GM12891 (cell line): ENCODE data around the gene ABI2.
"Not testable (repeated sequence)": the region's sequence is repeated elsewhere in the genome, so short reads cannot be mapped to it uniquely, and the experiment has no call there.

Source experiments
- DNase-seq: peaks from one replicate; pipeline ENCODE4 v3.0.0; 2011; ENCODE audit warnings: low spot score; ENCODE audit not compliant: insufficient read length
- FAIRE-seq: peaks from 2 replicates; lab custom pipeline; 2011; peaks lifted over from hg19 to GRCh38; lab: Jason Lieb, UNC
- PAX5 ChIP-seq: IDR thresholded peaks from 2 replicates; pipeline ENCODE4 v1.6.1; 2011; ENCODE audit warnings: low read length, moderate library complexity, mild to moderate bottlenecking; ENCODE audit not compliant: insufficient read depth, severe bottlenecking
- POLR2A ChIP-seq: IDR thresholded peaks from 2 replicates; pipeline ENCODE4 v1.6.1; 2011; ENCODE audit warnings: low read depth, low read length, control low read depth
- POLR2AphosphoS5 ChIP-seq: IDR thresholded peaks from 2 replicates; pipeline ENCODE4 v1.6.1; 2011; ENCODE audit warnings: low read depth, low read length, control low read depth
- POU2F2 ChIP-seq: IDR thresholded peaks from 2 replicates; pipeline ENCODE4 v1.6.1; 2011; ENCODE audit warnings: low read depth, mild to moderate bottlenecking, control low read depth, low read length, moderate library complexity
- SPI1 ChIP-seq: IDR thresholded peaks from 2 replicates; pipeline ENCODE4 v1.6.1; 2011; ENCODE audit warnings: low read depth, low read length, control low read depth
- TAF1 ChIP-seq: IDR thresholded peaks from 2 replicates; pipeline ENCODE4 v1.6.1; 2011; ENCODE audit warnings: low read depth, low read length, control low read depth

ABI2 gene

DNA sequence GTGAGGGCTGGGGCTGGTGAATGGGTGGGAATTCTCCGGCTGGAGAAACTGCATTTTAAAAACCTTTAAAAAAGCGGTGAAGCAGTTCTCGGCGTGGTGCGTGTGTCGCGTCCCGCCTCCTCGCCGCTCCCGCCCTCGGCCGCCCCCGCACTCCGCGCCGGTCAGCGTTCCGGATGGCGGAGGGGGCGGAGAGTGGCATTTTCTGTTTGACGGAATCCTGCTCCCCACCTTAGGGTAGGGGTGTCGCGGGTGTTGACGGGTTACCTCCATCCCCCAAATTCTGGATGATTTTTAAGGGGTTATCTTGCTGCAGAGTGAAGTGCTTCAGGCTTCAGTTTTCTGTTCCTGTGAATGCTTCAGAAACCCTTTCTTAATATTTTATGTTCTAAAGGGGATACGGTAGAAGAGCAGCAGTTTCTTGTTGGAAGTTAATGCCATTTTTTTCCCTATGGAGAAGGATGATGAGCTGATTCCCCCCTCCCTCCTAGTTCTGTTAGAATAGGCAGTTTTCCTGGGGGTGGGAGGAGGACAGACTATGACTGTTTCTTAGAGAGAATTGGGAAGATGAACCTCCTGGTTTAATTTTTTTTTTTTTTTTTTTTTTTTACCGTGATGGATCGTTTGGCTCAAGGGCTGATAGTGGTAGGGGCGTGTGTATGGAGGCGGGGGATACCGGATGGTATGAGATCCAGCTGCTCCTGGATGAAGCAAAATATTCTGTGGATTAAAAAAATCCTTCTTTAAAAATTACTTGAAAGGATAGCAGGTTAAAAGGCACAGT, 756 bp downstream of the ABI2 start:
- no peak for TF ChIP-seq POU2F2
- FAIRE-seq (peak; percentile 93), DNase-seq (peak; percentile 39)

DNA sequence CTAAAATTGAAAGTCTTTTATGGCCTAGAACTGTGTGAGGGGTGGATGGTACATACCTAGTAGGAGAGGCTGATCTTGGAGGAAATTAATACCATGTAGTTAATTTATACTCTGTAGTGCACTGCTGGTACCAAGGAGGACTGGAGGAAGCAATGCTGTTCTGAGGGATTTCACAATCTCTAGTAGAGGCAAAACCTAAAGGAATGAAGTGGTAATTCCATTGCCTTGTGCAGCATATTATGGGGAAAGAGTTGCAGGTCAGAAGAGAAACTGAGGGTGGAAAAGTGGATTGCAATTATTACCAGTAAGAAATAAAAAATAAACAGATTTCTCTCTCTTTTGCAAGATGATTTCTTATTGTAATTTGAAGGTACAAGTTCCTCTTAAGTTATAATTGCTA, 2.2 kb downstream of the ABI2 start:
- DNase-seq (no peak), FAIRE-seq (peak; percentile 35)
- TF ChIP-seq POLR2A (no peak), POLR2AphosphoS5 (no peak), SPI1 (no peak), PAX5 (no peak), POU2F2 (no peak), TAF1 (no peak)

DNA sequence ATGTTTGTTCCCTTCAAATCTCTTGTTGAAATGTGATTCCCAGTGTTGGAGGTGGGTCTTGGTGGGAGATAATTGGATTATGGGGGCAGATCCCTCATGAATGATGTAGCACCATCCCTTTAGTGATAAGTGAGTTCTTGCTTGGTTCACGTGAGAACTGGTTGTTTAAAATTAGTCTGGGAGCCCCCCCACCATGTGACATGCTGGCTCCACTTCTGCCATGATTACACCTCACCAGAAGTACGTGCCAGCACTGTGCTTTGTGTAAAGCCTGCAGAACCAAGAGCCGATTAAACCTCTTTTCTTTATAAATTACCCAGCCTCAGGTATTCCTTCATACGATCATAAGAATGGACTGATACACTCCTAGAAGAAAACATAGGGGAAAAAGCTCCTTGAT, 10.1 kb downstream of the ABI2 start:
- no peak for DNase-seq
- TF ChIP-seq SPI1 (no peak), POU2F2 (no peak), PAX5 (no peak), POLR2AphosphoS5 (no peak), TAF1 (no peak), POLR2A (no peak)
- FAIRE-seq: no peak

DNA sequence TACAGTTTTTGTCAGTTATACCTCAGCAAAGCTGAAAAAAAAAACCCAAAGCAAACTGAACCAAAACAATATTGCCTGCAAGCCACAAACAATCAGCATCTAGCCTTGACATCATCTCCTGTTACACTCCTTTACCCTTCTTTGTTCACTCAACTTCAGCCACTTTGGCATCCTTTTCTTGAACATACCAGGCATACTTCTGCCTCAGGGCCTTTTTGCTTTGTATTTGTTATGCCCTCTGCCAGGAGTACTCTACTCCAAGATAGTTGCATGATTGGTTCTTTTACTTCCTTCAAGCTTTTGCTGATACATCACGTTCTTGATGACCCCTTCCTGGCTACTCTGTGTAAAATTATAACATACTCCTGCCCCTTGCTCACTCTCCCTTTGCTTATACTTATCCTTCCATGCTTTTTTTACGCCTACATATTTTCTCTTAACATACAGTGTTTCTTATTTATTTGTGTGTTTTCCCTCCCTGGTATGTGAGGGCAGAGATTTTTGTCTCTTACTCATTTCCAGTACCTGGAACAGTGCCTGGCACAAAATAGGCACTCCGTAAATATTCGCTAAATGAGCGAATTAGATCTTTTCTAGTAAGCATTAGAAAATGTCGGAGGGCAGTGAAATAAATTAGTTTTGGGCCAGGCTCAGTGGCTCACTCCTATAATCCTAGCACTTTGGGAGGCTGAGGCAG, 12.7 kb downstream of the ABI2 start:
- DNase-seq: no peak
- no peak for FAIRE-seq

DNA sequence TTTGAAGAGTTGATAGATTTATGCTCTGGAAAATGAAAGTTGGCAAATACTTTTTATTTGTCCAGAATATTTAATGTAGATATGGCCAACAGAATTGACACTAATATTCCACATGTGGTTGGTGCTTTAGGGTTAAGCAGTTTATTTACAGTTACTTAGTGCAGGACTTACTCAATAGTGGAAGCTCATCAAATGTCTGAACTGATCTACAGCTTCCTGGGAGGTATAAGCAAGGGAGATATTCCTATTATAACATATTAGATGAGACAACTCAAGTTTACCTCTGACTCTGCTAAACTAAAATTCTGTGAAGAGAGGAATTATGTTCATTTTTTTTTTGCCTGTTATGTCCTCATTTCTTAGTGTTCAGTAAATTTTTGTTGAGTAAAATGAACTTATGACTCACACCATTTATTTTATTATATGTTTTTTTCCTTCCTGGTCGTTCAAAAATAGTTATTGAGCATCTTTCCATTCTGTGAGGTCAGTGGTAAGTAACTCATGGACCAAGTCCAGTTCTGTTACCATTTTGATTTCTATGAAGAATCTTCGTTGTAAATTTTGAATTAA, 13.6 kb downstream of the ABI2 start:
- FAIRE-seq (no peak), DNase-seq (no peak)
- TF ChIP-seq POLR2A: no peak
- no peak for TF ChIP-seq PAX5
- no peak for TF ChIP-seq TAF1

More for the DNA sequence above, 12.7 kb downstream of the ABI2 start:
- TF ChIP-seq TAF1 (no peak), POLR2AphosphoS5 (no peak), PAX5 (no peak), POU2F2 (no peak), POLR2A (no peak), SPI1 (no peak)

DNA sequence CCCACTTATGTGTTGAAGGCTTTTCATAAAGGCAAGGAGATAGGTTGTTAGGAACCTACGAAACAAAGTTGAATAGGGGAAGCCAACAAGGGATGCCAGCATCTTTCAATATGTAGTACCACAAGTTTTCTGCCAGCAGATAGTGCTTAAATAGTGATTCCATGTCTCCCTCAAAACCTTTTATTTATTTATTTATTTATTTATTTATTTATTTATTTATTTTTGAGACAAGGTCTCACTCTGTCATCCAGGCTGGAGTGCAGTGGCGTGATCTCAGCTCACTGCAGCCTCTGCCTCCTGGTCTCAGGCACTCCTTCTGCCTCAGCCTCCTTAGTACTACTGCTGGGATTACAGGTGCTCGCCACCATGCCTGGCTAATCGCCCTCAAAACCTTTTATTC, 14.2 kb downstream of the ABI2 start:
- DNase-seq, FAIRE-seq: not testable (repeated sequence)

DNA sequence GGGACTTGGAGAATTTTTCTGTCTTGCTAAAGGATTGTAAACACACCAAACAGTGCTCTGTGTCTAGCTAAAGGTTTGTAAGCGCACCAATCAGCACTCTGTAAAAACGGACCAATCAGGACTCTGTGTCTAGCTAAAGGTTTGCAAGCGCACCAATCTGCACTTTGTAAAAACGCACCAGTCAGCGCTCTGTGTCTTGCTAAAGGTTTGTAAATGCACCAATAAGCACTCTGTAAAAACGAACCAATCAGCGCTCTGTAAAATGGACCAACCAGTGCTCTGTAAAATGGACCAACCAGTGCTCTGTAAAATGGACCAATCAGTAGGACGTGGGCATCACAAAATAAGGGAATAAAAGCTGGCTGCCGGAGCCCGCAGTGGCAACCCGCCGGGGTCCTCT, 16.5 kb downstream of the ABI2 start:
- TF ChIP-seq POLR2A (no peak), POU2F2 (no peak), PAX5 (no peak), TAF1 (no peak), SPI1 (no peak), POLR2AphosphoS5 (no peak)
- DNase-seq: no peak
- FAIRE-seq: no peak

DNA sequence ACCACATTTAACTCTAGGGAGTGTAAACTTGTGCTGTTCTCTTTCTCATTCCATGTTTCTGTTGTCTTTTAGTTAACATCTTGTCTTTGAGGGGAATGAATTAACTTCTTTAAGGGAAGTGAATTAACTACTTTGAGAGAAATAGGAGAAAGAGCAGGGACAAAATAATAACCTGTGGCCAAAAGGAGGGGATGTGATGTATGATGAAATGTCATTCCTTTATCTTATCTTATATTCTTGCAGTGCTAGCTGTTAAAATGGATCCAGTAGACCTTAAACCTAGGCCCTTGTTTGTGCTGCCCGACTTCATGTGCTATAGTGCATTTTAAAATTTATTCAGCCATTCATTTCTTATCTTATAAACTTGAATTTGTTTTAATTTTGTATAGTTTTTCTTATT, 18.4 kb downstream of the ABI2 start:
- no peak for TF ChIP-seq SPI1
- TF ChIP-seq POLR2A: no peak
- TF ChIP-seq PAX5: no peak
- TF ChIP-seq POLR2AphosphoS5: no peak
- TF ChIP-seq TAF1: no peak
- TF ChIP-seq POU2F2: no peak
- DNase-seq: no peak
- no peak for FAIRE-seq

DNA sequence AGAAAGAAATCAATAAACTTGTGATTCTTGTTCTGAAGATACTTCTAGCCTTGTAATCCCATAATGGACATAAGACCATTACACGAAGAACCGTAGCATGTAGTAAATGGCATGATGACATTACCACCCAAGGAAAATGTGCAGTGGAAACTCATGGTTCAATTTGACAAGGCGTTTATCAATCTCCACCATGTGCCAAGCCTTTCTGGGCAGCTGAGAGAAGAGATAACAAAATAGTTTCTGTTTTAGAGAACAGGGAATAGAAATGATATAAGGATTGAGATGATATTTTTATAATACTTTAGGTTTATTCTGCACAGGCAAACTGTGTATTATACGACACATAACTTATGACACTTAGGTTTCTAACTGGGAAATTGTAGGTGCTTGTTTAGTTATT, 19.2 kb downstream of the ABI2 start:
- FAIRE-seq (no peak), DNase-seq (no peak)
- TF ChIP-seq PAX5 (no peak), POU2F2 (no peak), SPI1 (no peak), POLR2AphosphoS5 (no peak), TAF1 (no peak)

DNA sequence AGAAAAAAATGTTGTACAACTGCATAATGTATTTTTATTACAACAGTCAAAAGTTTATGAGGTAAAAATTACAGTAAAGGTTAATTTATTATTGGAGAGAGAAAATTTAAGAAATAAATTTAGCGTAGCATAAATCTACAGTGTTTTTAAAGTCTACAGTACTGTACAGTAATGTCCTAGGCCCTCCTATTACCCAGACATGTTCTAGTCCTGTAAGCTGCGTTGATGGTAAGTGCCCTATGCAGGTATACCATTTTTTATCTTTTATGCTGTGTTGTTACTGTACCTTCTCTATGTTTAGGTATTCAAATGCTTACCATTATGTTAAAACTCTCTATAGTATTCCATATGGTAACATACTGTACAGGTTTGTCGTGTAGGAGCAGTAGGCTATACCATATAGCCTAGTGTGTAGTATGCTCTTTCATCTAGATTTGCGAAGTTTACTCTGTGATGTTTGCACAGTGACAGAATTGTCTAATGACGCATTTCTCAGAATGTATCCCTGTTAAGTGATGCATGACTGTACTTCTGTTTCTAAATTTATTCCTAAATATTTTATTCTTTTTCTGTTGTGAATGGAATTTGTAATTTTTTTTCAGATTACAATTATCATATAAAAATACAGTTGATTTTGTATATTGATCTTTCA, 24.5 kb downstream of the ABI2 start:
- DNase-seq: no peak
- TF ChIP-seq POU2F2: no peak
- TF ChIP-seq SPI1: no peak
- no peak for TF ChIP-seq TAF1
- TF ChIP-seq PAX5: no peak
- no peak for TF ChIP-seq POLR2A
- no peak for TF ChIP-seq POLR2AphosphoS5
- FAIRE-seq: no peak
